Measurements from ENCODE around the gene IFIT2.

GRCh38 chr10:89330537-89331212, 28.8 kb downstream of the IFIT2 start:
- TF ChIP-seq, protein P1, sequence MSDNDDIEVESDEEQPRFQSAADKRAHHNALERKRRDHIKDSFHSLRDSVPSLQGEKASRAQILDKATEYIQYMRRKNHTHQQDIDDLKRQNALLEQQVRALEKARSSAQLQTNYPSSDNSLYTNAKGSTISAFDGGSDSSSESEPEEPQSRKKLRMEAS (IDR thresholded peaks at IDR 0.05), result no peak
- TF ChIP-seq FOXM1 (IDR thresholded peaks at IDR 0.05; ENCODE audit: borderline replicate concordance, low read depth), result no peak
- no peak for TF ChIP-seq REST (IDR thresholded peaks at IDR 0.05; ENCODE audit: low read depth)
- TF ChIP-seq EP300 (IDR thresholded peaks at IDR 0.05; ENCODE audit: borderline replicate concordance), result no peak

Data from Ishikawa (cell line).